ENCODE data around the gene DIAPH3. TPM values are rescaled to one million over a fixed set of nuclear protein-coding genes. Genes with fewer than 3 reads are reported as not detected.

Gene DIAPH3
- total RNA-seq, 2 donors from 2014 or later: 8.1 to 27.8 TPM

DNA sequence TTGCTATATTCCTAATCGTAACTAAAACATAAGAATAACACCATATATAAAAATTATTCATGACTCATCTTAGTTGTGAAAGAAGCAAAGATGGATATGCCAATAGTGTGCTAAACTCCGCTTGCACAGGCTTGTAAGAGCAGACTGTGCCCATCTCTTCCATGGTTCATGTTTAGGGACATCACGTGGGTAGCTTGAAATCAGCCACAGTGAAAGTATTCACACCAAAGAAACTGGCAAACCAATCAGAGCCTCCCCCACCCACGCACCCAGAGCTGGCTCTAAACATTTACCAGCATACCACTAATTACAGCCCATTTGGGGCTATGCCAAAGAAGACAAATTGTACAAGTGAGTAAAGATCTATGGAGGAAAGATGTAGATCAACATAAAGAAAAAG is 147.5 kb downstream of the DIAPH3 start:
- Mint-ChIP-seq H3K4me3 (no peak overlapping the region), H3K4me1 (ENCODE audit: low read depth in 2 of 2) (peaks cover 10 to 17% of the 10 kb centered on the region in 2 donors), H3K9me3 (no peaks in the 10 kb centered on the region), H3K27ac (no peak overlapping the region), H3K27me3 (no peaks in the 10 kb centered on the region), H3K36me3 (no peaks in the 10 kb centered on the region)
- no peak for DNase-seq (ENCODE audit: low spot score)
- no peak for ATAC-seq

- ATAC-seq (no peak), DNase-seq (ENCODE audit: low spot score) (no peak)
- Mint-ChIP-seq H3K4me3 (no peak overlapping the region), H3K36me3 (no peaks in the 10 kb centered on the region), H3K9me3 (no peaks in the 10 kb centered on the region), H3K27ac (no peak overlapping the region), H3K4me1 (ENCODE audit: low read depth in 2 of 2) (peaks cover 0 to 9% of the 10 kb centered on the region in 2 donors), H3K27me3 (no peaks in the 10 kb centered on the region)
Measured at GRCh38 chr13:60013166-60013565, 150.6 kb downstream of the DIAPH3 start.

GRCh38 chr13:60012488-60012887 is 151.2 kb downstream of the DIAPH3 start:
- Mint-ChIP-seq H3K4me1 (ENCODE audit: low read depth in 2 of 2) (peaks cover 0 to 9% of the 10 kb centered on the region in 2 donors), H3K4me3 (no peak overlapping the region), H3K9me3 (no peaks in the 10 kb centered on the region), H3K36me3 (no peaks in the 10 kb centered on the region), H3K27ac (no peak overlapping the region), H3K27me3 (no peaks in the 10 kb centered on the region)
- DNase-seq (ENCODE audit: low spot score): no peak
- ATAC-seq: no peak

GRCh38 chr13:60009300-60010253 is 154.2 kb downstream of the DIAPH3 start:
- ATAC-seq: no peak

GRCh38 chr13:60001889-60002288 is 161.8 kb downstream of the DIAPH3 start:
- DNase-seq (ENCODE audit: low spot score): no peak
- H3K4me1 Mint-ChIP-seq (ENCODE audit: low read depth in 2 of 2): peaks cover 0 to 4% of the 10 kb centered on the region in 2 donors
- no peak overlapping the region for H3K4me3 Mint-ChIP-seq
- no peak overlapping the region for H3K27ac Mint-ChIP-seq
- ATAC-seq: no peak
- no peaks in the 10 kb centered on the region for H3K9me3 Mint-ChIP-seq
- H3K27me3 Mint-ChIP-seq: no peaks in the 10 kb centered on the region
- no peaks in the 10 kb centered on the region for H3K36me3 Mint-ChIP-seq

More at GRCh38 chr13:60009300-60010253, 154.2 kb downstream of the DIAPH3 start:
- no peak overlapping the region for H3K27ac Mint-ChIP-seq
- H3K27me3 Mint-ChIP-seq: no peaks in the 10 kb centered on the region
- no peak overlapping the region for H3K4me3 Mint-ChIP-seq
- H3K4me1 Mint-ChIP-seq (ENCODE audit: low read depth in 2 of 2): peaks cover 0 to 6% of the 10 kb centered on the region in 2 donors
- H3K36me3 Mint-ChIP-seq: no peaks in the 10 kb centered on the region
- H3K9me3 Mint-ChIP-seq: no peaks in the 10 kb centered on the region
- no peak for DNase-seq (ENCODE audit: low spot score)

- no peak overlapping the region for H3K27ac Mint-ChIP-seq
- no peak for DNase-seq (ENCODE audit: low spot score)
- H3K27me3 Mint-ChIP-seq: no peaks in the 10 kb centered on the region
- peaks cover 0 to 4% of the 10 kb centered on the region in 2 donors for H3K4me1 Mint-ChIP-seq (ENCODE audit: low read depth in 2 of 2)
- ATAC-seq: no peak
- H3K36me3 Mint-ChIP-seq: no peaks in the 10 kb centered on the region
- H3K4me3 Mint-ChIP-seq: no peak overlapping the region
- H3K9me3 Mint-ChIP-seq: no peaks in the 10 kb centered on the region
Measured at GRCh38 chr13:60000976-60001375, 162.8 kb downstream of the DIAPH3 start.

DNA sequence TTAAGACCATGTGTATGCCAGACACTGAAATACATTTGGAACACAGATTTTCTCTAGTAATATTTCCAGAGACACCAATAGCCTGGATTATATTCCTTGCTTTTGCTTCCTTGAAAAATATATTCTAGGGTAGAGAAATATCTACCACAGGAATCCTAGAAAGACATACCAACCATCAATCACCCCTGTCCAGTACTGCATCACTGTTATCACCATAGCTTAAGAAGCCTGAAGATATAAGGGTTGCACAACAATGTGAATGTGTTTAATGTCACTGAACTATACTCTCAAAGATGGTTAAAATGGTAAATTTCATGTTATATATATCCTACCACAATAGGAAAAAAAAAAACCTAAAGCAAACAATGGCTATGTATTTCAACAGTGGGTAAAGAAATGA is 163.6 kb downstream of the DIAPH3 start:
- ATAC-seq (no peak), DNase-seq (ENCODE audit: low spot score) (no peak)
- H3K4me3 Mint-ChIP-seq: no peak overlapping the region
- no peaks in the 10 kb centered on the region for H3K27me3 Mint-ChIP-seq
- H3K4me1 Mint-ChIP-seq (ENCODE audit: low read depth in 2 of 2): peaks cover 0 to 4% of the 10 kb centered on the region in 2 donors
- no peaks in the 10 kb centered on the region for H3K36me3 Mint-ChIP-seq
- H3K9me3 Mint-ChIP-seq: no peaks in the 10 kb centered on the region
- no peak overlapping the region for H3K27ac Mint-ChIP-seq

DNA sequence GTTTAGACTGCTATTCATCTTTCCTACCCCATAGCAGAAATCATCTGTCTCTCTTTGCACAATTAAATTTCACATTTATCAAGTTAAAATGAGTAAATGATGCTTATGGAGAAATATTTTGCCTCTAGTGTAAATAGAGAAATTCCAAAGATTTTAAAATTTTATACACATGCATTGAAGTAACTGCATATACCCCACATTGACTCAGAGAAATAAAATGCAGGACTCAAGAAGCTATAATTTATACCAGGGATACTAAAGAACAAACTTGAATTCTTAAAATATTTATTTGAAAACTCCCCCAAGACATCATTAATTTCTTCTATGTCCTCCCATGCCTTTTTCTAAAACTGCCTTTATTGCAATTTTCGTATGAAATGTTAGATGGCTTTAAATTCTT is 165.8 kb downstream of the DIAPH3 start:
- H3K36me3 Mint-ChIP-seq: no peaks in the 10 kb centered on the region
- no peak for DNase-seq (ENCODE audit: low spot score)
- no peak overlapping the region for H3K4me3 Mint-ChIP-seq
- H3K4me1 Mint-ChIP-seq (ENCODE audit: low read depth in 2 of 2): peaks cover 0 to 4% of the 10 kb centered on the region in 2 donors
- H3K27ac Mint-ChIP-seq: no peak overlapping the region
- no peaks in the 10 kb centered on the region for H3K9me3 Mint-ChIP-seq
- ATAC-seq: no peak
- H3K27me3 Mint-ChIP-seq: no peaks in the 10 kb centered on the region

- Mint-ChIP-seq H3K4me1 (ENCODE audit: low read depth in 2 of 2) (no peaks in the 10 kb centered on the region), H3K4me3 (no peak overlapping the region), H3K27me3 (no peaks in the 10 kb centered on the region), H3K36me3 (no peaks in the 10 kb centered on the region), H3K9me3 (no peaks in the 10 kb centered on the region), H3K27ac (no peak overlapping the region)
- ATAC-seq: no peak
- DNase-seq (ENCODE audit: low spot score): no peak
Measured at GRCh38 chr13:59996461-59996980, 167.2 kb downstream of the DIAPH3 start.

DNA sequence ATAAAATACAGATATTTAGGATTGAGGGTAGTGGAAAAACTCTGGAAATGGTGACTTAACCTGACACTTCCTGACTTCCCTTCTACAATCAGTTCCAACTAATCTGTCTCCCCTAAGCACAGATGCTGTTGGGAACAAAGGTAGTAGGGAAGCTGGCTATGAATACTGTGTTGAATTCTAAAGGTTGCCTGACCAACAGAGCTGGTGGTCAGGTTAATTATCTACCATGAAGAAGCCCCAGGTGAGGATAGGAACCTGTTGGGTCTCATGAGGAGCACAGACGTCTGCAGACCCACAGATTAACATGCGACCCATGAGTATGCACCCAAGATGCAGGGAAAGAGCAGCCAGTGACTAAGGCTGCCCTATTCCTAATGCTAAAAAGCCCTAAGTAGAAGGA is 172.3 kb downstream of the DIAPH3 start:
- no peak for DNase-seq (ENCODE audit: low spot score)
- Mint-ChIP-seq H3K36me3 (no peaks in the 10 kb centered on the region), H3K27me3 (no peaks in the 10 kb centered on the region), H3K4me1 (ENCODE audit: low read depth in 2 of 2) (no peaks in the 10 kb centered on the region), H3K4me3 (no peak overlapping the region), H3K9me3 (no peaks in the 10 kb centered on the region), H3K27ac (no peak overlapping the region)
- ATAC-seq: no peak

GRCh38 chr13:59982631-59983382 is 180.9 kb downstream of the DIAPH3 start:
- DNase-seq (ENCODE audit: low spot score): no peak
- H3K36me3 Mint-ChIP-seq: no peaks in the 10 kb centered on the region
- H3K9me3 Mint-ChIP-seq: no peaks in the 10 kb centered on the region
- no peaks in the 10 kb centered on the region for H3K27me3 Mint-ChIP-seq
- no peak overlapping the region for H3K27ac Mint-ChIP-seq
- H3K4me1 Mint-ChIP-seq (ENCODE audit: low read depth in 2 of 2): peaks cover 0 to 3% of the 10 kb centered on the region in 2 donors
- no peak overlapping the region for H3K4me3 Mint-ChIP-seq
- ATAC-seq: no peak

DNA sequence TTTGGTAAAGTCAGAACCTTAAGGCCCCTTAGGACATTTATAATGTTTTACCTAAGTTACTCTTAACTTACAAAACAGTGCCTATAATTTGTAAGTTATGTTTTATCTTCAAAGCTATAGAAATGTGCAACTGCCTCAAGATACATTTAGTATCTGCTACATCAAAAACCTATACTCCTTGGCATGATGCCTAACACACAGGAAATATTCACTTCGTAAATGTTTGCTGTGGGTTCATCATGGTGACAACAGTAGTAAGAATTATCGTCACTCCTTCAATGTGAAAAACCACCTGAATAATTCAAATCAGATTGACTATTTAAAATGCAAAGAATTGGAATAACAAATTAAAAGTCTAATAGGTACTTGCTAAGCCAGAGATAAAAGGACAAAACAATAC is 184.1 kb downstream of the DIAPH3 start:
- Mint-ChIP-seq H3K36me3 (no peaks in the 10 kb centered on the region), H3K9me3 (no peaks in the 10 kb centered on the region), H3K27ac (no peak overlapping the region), H3K4me3 (no peak overlapping the region), H3K4me1 (ENCODE audit: low read depth in 2 of 2) (peaks cover 0 to 3% of the 10 kb centered on the region in 2 donors), H3K27me3 (no peaks in the 10 kb centered on the region)
- no peak for DNase-seq (ENCODE audit: low spot score)
- no peak for ATAC-seq

DNA sequence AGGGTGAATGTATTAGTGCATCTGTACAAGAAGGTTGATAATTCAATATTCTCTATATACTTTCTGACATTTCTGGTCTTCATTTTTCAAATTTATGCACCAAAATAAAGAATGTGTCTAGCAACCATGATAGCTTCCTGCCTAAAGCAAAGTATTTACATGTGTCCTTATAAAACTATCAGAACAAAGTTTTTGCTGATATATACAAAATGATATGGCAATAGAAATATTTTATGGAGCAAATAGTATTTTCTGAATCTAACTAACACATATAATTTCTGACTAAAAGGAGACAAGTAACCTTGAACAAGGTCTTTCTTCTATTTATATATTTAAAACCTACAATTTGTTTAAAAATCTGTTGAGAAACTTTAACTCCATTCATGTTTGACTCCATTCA is 184.9 kb downstream of the DIAPH3 start:
- no peak overlapping the region for H3K27ac Mint-ChIP-seq
- ATAC-seq: no peak
- H3K36me3 Mint-ChIP-seq: no peaks in the 10 kb centered on the region
- no peak for DNase-seq (ENCODE audit: low spot score)
- peaks cover 0 to 3% of the 10 kb centered on the region in 2 donors for H3K4me1 Mint-ChIP-seq (ENCODE audit: low read depth in 2 of 2)
- H3K4me3 Mint-ChIP-seq: no peak overlapping the region
- H3K27me3 Mint-ChIP-seq: no peaks in the 10 kb centered on the region
- H3K9me3 Mint-ChIP-seq: no peaks in the 10 kb centered on the region

- ATAC-seq (no peak), DNase-seq (ENCODE audit: low spot score) (no peak)
- Mint-ChIP-seq H3K4me3 (no peak overlapping the region), H3K4me1 (ENCODE audit: low read depth in 2 of 2) (peaks cover 0 to 3% of the 10 kb centered on the region in 2 donors), H3K9me3 (no peaks in the 10 kb centered on the region), H3K27me3 (no peaks in the 10 kb centered on the region), H3K27ac (no peak overlapping the region), H3K36me3 (no peaks in the 10 kb centered on the region)
Measured at GRCh38 chr13:59976856-59977255, 186.9 kb downstream of the DIAPH3 start.
